Osteocyte (in vitro differentiated cells): ENCODE data around the gene VRTN. TPM values are rescaled to one million over a fixed set of nuclear protein-coding genes. Genes with fewer than 3 reads are reported as not detected.

ENCODE experiments used
- DNase-seq: peaks from one replicate; pipeline ENCODE4 v3.0.0; 2021; ENCODE audit warnings: mixed read lengths; ENCODE audit not compliant: unreplicated experiment; ENCODE audit errors: extremely low spot score
- H3K27ac Mint-ChIP-seq: one replicate; pipeline ENCODE4 v1.8.0; 2021; ENCODE audit warnings: mild to moderate bottlenecking, mixed read lengths; ENCODE audit not compliant: unreplicated experiment
- H3K27me3 Mint-ChIP-seq: one replicate; pipeline ENCODE4 v1.8.0; 2021; ENCODE audit warnings: mixed read lengths; ENCODE audit not compliant: unreplicated experiment
- H3K36me3 Mint-ChIP-seq: one replicate; pipeline ENCODE4 v1.8.0; 2021; ENCODE audit warnings: mixed read lengths; ENCODE audit not compliant: unreplicated experiment
- H3K4me1 Mint-ChIP-seq: one replicate; pipeline ENCODE4 v1.8.0; 2021; ENCODE audit warnings: mixed read lengths; ENCODE audit not compliant: unreplicated experiment
- H3K4me3 Mint-ChIP-seq: one replicate; pipeline ENCODE4 v1.8.0; 2021; ENCODE audit warnings: mild to moderate bottlenecking, moderate library complexity, mixed read lengths; ENCODE audit not compliant: unreplicated experiment
- H3K9me3 Mint-ChIP-seq: one replicate; pipeline ENCODE4 v1.8.0; 2021; ENCODE audit warnings: mixed read lengths; ENCODE audit not compliant: unreplicated experiment
- total RNA-seq: library from RNA; stranded (reverse); gene quantifications from 2 replicates; pipeline ENCODE4 v1.2.1, GENCODE V29; 2021
- TF ChIP-seq, protein P1 (sequence below): fragments of 200-600 bp; sonication (generic); IDR thresholded peaks from 2 replicates; pipeline ENCODE4 v1.5.0; 2021; ENCODE audit warnings: antibody characterized with exemption, mild to moderate bottlenecking, moderate library complexity

The VRTN gene
- total RNA-seq, 1 donor from 2014 or later = not detected

- TF ChIP-seq, protein P1, sequence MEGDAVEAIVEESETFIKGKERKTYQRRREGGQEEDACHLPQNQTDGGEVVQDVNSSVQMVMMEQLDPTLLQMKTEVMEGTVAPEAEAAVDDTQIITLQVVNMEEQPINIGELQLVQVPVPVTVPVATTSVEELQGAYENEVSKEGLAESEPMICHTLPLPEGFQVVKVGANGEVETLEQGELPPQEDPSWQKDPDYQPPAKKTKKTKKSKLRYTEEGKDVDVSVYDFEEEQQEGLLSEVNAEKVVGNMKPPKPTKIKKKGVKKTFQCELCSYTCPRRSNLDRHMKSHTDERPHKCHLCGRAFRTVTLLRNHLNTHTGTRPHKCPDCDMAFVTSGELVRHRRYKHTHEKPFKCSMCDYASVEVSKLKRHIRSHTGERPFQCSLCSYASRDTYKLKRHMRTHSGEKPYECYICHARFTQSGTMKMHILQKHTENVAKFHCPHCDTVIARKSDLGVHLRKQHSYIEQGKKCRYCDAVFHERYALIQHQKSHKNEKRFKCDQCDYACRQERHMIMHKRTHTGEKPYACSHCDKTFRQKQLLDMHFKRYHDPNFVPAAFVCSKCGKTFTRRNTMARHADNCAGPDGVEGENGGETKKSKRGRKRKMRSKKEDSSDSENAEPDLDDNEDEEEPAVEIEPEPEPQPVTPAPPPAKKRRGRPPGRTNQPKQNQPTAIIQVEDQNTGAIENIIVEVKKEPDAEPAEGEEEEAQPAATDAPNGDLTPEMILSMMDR = no peak
- Mint-ChIP-seq H3K4me1 (peaks cover 10% of the 10 kb centered on the region), H3K36me3 (no peaks in the 10 kb centered on the region), H3K27ac (no peak overlapping the region), H3K4me3 (no peak overlapping the region), H3K27me3 (peaks cover 49% of the 10 kb centered on the region), H3K9me3 (no peaks in the 10 kb centered on the region)
- DNase-seq = no peak
Measured at GRCh38 chr14:74349757-74350156, 1.5 kb downstream of the VRTN start.

DNA sequence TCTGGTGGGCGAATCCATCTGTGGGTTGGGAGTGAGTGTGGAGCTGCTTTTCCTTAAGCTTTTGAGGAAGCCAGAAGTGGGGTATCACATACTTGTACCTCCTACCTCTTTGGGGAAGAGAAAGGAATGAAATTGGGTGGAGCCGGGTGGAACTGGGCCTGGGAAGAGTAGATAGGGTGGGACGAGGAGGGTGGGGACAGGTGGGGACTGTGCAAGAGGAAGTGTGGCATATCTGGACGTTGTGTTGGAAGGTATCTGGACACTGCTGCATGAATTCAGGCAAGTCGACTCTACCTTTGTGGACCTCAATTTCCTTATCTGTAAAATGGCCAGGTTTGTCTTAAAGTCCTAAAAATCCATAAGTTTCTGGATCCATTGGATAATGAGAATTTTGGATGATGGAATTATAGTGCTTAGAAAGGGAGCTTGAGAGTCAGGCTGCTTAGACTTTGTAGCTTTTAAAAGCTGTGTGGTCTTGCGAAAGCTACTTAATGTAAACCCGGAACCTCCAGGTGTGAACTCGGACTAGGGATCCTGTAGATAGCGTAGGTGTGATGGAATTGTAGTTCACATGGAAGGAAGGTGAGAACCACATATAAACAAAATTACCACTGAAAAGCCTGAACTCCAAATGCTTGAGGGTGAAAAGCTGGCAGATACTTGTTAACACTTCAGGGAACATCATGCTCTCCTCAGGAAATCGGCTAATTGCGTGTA, 2.1 kb downstream of the VRTN start:
- TF ChIP-seq, protein P1 = no peak
- H3K9me3 Mint-ChIP-seq = no peaks in the 10 kb centered on the region
- no peak overlapping the region for H3K27ac Mint-ChIP-seq
- no peak for DNase-seq
- H3K36me3 Mint-ChIP-seq = no peaks in the 10 kb centered on the region
- H3K4me3 Mint-ChIP-seq = no peak overlapping the region
- peaks cover 52% of the 10 kb centered on the region for H3K27me3 Mint-ChIP-seq
- H3K4me1 Mint-ChIP-seq = peaks cover 10% of the 10 kb centered on the region

- Mint-ChIP-seq H3K9me3 (no peaks in the 10 kb centered on the region), H3K27me3 (peaks cover 50% of the 10 kb centered on the region), H3K27ac (no peak overlapping the region), H3K36me3 (no peaks in the 10 kb centered on the region), H3K4me3 (no peak overlapping the region), H3K4me1 (peaks cover 10% of the 10 kb centered on the region)
- DNase-seq = no peak
- TF ChIP-seq, protein P1 = no peak
Measured at GRCh38 chr14:74350928-74351323, 2.7 kb downstream of the VRTN start.

GRCh38 chr14:74356892-74357575, 8.8 kb downstream of the VRTN start:
- Mint-ChIP-seq H3K27ac (no peak overlapping the region), H3K9me3 (no peaks in the 10 kb centered on the region)

DNA sequence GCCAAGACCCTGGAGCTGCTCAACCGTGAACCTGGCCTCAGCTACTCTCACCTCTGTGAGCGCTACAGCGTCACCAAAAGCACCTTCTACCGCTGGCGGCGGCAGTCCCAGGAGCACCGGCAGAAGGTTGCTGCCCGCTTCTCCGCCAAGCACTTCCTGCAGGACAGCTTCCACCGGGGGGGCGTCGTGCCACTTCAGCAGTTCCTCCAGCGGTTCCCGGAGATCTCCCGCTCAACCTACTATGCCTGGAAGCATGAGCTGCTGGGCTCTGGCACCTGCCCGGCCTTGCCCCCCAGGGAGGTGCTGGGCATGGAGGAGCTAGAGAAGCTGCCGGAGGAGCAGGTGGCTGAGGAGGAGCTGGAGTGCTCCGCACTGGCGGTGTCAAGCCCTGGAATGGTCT, 9.3 kb downstream of the VRTN start:
- no peaks in the 10 kb centered on the region for H3K9me3 Mint-ChIP-seq
- TF ChIP-seq, protein P1 = no peak
- DNase-seq = no peak
- no peak overlapping the region for H3K27ac Mint-ChIP-seq
- no peak overlapping the region for H3K4me3 Mint-ChIP-seq
- no peaks in the 10 kb centered on the region for H3K36me3 Mint-ChIP-seq
- H3K27me3 Mint-ChIP-seq = peaks cover 24% of the 10 kb centered on the region
- H3K4me1 Mint-ChIP-seq = no peaks in the 10 kb centered on the region

More at GRCh38 chr14:74356892-74357575, 8.8 kb downstream of the VRTN start:
- H3K36me3 Mint-ChIP-seq = no peaks in the 10 kb centered on the region
- peaks cover 27% of the 10 kb centered on the region for H3K27me3 Mint-ChIP-seq
- TF ChIP-seq, protein P1 = no peak
- no peak overlapping the region for H3K4me3 Mint-ChIP-seq
- DNase-seq = no peak
- H3K4me1 Mint-ChIP-seq = no peaks in the 10 kb centered on the region
